GM19395 (cell line): ENCODE measurements around the gene ZNF33A.
"Not testable (repeated sequence)": the region's sequence is repeated elsewhere in the genome, so short reads cannot be mapped to it uniquely, and the experiment has no call there.

Experiments
- ATAC-seq: cut with Tn5 transposase; IDR thresholded peaks from one replicate; pipeline ENCODE4 v1.9.1; 2021; ENCODE audit warnings: mild to moderate bottlenecking, moderate library complexity; ENCODE audit not compliant: unreplicated experiment

Gene ZNF33A

GRCh38 chr10:38043516-38043915 is 33.0 kb downstream of the ZNF33A start:
- no peak for ATAC-seq

- ATAC-seq, result no peak
These were observed 34.7 kb downstream of the ZNF33A start for GRCh38 chr10:38045129-38045528.

GRCh38 chr10:38047666-38048065 is 37.2 kb downstream of the ZNF33A start:
- ATAC-seq, result peak; percentile 61

GRCh38 chr10:38050212-38050611 is 39.7 kb downstream of the ZNF33A start:
- no peak for ATAC-seq

GRCh38 chr10:38054361-38054797 is 43.9 kb downstream of the ZNF33A start:
- ATAC-seq, result no peak

GRCh38 chr10:38055274-38055894 is 44.9 kb downstream of the ZNF33A start:
- ATAC-seq, result not testable (repeated sequence)

GRCh38 chr10:38069663-38070062 is 59.2 kb downstream of the ZNF33A start:
- ATAC-seq, result not testable (repeated sequence)

- no peak for ATAC-seq
These were observed 60.0 kb downstream of the ZNF33A start for GRCh38 chr10:38070501-38070900.

GRCh38 chr10:38072552-38072951 is 62.1 kb downstream of the ZNF33A start:
- ATAC-seq, result no peak

GRCh38 chr10:38076687-38077086 is 66.2 kb downstream of the ZNF33A start:
- no peak for ATAC-seq

- not testable (repeated sequence) for ATAC-seq
These were observed 82.8 kb downstream of the ZNF33A start for GRCh38 chr10:38093318-38093717.

- ATAC-seq, result peak; percentile 34
These were observed 83.3 kb downstream of the ZNF33A start for GRCh38 chr10:38093816-38094157.

- ATAC-seq, result peak; percentile 97
These were observed 83.9 kb downstream of the ZNF33A start, which contains the start of gene ZNF37A for GRCh38 chr10:38094158-38094926. Gene ZNF37A, plus strand, starts transcription at chr10:38094337. Its CDS starts 2,281 bp downstream, at chr10:38096618.

- no peak for ATAC-seq
These were observed 84.6 kb downstream of the ZNF33A start for GRCh38 chr10:38094927-38095574.

GRCh38 chr10:38102880-38103279 is 92.4 kb downstream of the ZNF33A start:
- no peak for ATAC-seq

GRCh38 chr10:38103756-38104155 is 93.3 kb downstream of the ZNF33A start:
- no peak for ATAC-seq

GRCh38 chr10:38112159-38112558 is 101.7 kb downstream of the ZNF33A start:
- no peak for ATAC-seq
